Measurements from ENCODE around the gene MAP4K2.

The MAP4K2 gene

DNA sequence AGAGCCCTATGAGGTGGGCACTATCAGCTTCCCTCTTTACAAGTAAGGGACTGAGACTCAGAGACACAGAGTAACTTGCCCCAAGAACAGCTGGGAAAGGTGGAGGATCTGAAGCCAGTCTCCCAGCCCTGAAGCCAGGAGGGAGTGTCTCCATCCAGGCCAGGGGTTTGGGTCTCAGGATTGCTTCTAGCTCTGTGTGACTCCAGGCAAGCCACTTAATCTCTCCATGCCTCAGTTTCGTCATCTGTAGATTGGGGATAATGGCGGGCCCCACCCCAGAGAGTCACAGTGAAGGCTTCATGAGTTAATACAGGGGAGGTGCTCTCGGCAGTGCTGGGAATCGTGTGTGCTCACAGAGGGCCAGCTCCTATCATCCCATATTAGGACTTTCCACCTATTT is 10.5 kb downstream of the MAP4K2 start:
- DNase-seq (ENCODE audit: low read depth, low spot score), result no peak

DNA sequence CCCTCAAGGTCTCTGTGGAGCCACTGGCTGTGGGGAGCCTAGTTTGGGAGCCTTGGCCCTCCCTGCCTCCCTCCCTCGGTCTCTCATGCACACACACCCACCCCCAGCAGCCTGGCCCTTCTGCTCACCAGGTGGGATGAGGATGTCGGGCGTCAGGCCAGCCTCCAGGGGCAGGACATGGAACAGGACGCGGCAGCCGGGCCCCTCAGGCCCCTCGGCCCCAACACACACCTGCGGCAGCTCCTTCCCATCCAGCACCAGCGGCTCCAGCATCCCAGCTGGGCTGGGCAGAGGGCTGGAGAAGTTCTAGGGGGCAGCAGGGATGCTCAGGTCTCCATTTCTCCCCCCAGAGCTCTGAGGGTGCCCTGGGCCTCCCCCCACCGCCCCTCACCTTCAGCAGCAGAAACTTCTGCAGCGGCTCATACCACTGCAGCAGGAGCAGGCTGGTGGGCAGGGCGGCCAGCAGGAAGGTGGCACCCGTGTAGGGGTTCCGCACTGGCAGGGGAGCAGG is 11.2 kb downstream of the MAP4K2 start:
- DNase-seq (ENCODE audit: low read depth, low spot score), result no peak

- no peak for DNase-seq (ENCODE audit: low read depth, low spot score)
These were observed 12.6 kb downstream of the MAP4K2 start for GRCh38 chr11:64790205-64791095.

GRCh38 chr11:64789331-64790204 is 13.4 kb downstream of the MAP4K2 start:
- no peak for DNase-seq (ENCODE audit: low read depth, low spot score)

- DNase-seq (ENCODE audit: low read depth, low spot score), result no peak
These were observed 14.4 kb downstream of the MAP4K2 start for GRCh38 chr11:64788321-64789215.

- DNase-seq (ENCODE audit: low read depth, low spot score), result peak; percentile 65
These were observed 15.3 kb downstream of the MAP4K2 start for GRCh38 chr11:64787526-64788320.

GRCh38 chr11:64786308-64786707 is 16.7 kb downstream of the MAP4K2 start:
- no peak for DNase-seq (ENCODE audit: low read depth, low spot score)

GRCh38 chr11:64784813-64785581 is 18.0 kb downstream of the MAP4K2 start:
- DNase-seq (ENCODE audit: low read depth, low spot score), result no peak

- peak; percentile 100 for DNase-seq (ENCODE audit: low read depth, low spot score)
These were observed 24.3 kb downstream of the MAP4K2 start, which contains the start of gene SF1 for GRCh38 chr11:64778473-64779298. TSS of gene SF1 (minus strand) at chr11:64778542. CDS start at chr11:64778392, 150 bp downstream.

- no peak for DNase-seq (ENCODE audit: low read depth, low spot score)
These were observed 24.9 kb downstream of the MAP4K2 start for GRCh38 chr11:64778223-64778472.

- DNase-seq (ENCODE audit: low read depth, low spot score), result peak; percentile 72
These were observed 25.4 kb downstream of the MAP4K2 start for GRCh38 chr11:64777449-64778222.

DNA sequence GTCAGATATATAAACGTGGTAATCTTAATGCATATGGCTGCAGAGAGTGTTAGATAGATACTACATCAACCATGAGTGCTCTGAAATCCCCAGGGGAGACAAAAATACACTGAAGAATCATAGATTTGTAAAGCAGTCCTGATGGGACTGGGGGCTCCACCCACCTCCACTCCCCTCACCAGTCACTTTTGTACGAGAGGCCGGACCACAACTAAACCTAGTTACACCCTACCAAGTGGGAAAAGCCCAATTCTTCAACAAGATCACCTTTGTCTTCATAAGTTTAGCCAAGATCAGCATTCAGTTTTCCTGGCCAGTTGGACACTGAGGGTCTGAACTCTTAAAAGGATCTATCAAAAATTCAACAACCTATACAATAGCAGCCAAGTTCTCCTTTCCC is 26.1 kb downstream of the MAP4K2 start:
- no peak for DNase-seq (ENCODE audit: low read depth, low spot score)

- DNase-seq (ENCODE audit: low read depth, low spot score), result no peak
These were observed 26.6 kb downstream of the MAP4K2 start for GRCh38 chr11:64776425-64776824.

DNA sequence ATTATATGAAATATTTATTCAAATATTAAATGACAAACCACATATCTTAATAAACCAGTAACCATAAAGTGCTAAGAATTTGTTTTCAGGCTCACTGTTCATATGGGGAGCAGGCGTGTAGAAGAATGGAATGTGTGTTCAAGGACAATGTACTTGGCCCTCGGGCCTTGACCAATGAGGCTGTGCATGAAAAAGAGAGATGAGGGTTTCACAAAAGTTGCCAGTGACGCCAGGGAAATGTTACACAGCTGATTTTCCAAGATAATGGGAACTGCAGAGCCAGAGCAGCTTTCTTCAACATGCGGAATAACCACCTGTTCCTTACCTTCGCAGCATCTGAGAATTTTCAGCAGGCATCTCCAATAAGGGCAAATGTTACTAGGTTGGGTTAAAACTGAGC is 28.9 kb downstream of the MAP4K2 start:
- DNase-seq (ENCODE audit: low read depth, low spot score), result no peak

DNA sequence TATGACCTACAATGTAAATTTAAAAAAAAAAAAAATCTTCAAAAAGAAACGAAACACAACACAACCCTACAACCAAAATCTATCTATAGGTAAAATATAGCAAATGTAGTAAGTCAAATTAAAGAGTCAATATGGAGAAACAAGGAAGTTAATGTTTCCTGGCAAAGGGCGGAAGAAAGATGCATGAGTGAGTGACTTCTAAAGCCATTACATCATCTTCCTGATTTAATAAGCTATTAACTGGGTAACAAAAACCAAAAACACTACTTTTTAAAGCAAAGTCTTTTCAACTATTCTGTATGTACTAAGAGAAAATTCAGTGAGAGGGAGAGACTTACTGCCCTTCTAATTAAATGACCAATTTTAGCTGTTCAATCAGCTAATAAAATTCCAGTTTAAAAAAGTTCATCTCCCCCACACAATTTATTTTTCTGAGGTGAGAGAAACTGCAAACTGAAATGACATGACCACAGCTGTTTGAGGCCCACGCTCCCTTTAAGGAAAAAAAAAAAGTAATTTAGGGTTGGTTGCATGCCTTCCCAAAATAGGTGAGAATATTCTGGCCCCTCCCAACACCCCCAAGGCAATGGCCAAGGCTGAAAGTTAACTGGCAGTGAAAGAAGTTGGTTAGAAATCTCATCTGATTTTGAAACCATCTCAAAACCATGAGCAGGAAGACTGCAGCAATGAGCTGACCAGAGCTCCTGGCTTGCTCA is 30.6 kb downstream of the MAP4K2 start:
- DNase-seq (ENCODE audit: low read depth, low spot score), result no peak

DNA sequence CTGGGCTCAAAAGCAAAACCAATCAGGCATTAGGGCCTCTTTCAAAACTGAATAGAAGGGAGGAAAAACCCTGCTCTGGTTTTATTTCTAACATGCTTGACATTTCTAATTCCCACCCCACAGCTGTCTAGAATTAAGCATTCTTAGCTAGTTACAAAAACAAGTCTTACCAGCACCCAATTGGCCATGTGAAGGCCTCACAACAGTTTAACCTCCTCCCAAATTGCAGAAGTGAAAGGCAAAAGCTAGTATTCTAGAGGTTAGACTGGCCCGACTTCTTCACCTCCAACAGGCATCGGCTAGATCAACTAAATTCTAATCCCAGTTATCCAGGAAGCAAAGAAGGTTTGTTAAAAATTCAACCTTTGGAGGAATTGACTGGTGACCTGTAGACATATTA is 31.2 kb downstream of the MAP4K2 start:
- no peak for DNase-seq (ENCODE audit: low read depth, low spot score)

- no peak for DNase-seq (ENCODE audit: low read depth, low spot score)
These were observed 32.9 kb downstream of the MAP4K2 start for GRCh38 chr11:64770120-64770519.

DNA sequence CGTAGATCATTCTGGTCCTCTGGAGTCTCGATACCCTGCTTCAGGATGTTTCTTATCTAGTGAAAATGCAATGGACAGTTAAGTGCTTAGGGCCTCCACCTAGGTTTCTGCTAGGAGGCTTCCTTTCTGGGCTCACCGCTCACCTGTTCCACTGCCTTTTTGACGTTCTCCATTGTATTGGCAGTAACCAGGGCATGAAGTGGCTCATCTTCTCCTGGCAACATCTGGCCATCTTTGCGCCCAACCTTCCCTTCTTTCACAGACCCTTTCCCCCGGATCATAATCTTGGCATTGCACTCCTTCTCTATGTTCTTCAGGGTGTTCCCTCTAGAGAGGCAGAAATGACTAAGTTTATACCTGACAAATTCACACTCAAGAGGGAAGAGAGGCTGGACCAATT is 33.7 kb downstream of the MAP4K2 start:
- no peak for DNase-seq (ENCODE audit: low read depth, low spot score)
